Activated CD8-positive, alpha-beta memory T cell treated with anti-CD3 and anti-CD28 coated beads for 36 hours (primary cell): ENCODE measurements around the gene SLC24A4. TPM values are rescaled to one million over a fixed set of nuclear protein-coding genes. Genes with fewer than 3 reads are reported as not detected.
"Not testable (repeated sequence)": the region's sequence is repeated elsewhere in the genome, so short reads cannot be mapped to it uniquely, and the experiment has no call there.

Source experiments
- CTCF ChIA-PET: fragments of 350-600 bp; sonication (Branson Sonifier 250); formaldehyde crosslinking; loops from one replicate; lab custom pipeline; 2021; ENCODE audit warnings: antibody characterized with exemption; lab: Charles Lee
- POLR2A ChIA-PET: fragments of 350-600 bp; sonication (Branson Sonifier 250); formaldehyde crosslinking; loops from one replicate; lab custom pipeline; 2021; ENCODE audit warnings: antibody characterized with exemption; lab: Charles Lee
- total RNA-seq, 2 experiments: library from RNA; stranded (reverse); gene quantifications; one replicate each; pipeline ENCODE4 v1.2.3, GENCODE V29; 2021

The SLC24A4 gene
- total RNA-seq, 2 experiments from 2014 or later = not detected

DNA sequence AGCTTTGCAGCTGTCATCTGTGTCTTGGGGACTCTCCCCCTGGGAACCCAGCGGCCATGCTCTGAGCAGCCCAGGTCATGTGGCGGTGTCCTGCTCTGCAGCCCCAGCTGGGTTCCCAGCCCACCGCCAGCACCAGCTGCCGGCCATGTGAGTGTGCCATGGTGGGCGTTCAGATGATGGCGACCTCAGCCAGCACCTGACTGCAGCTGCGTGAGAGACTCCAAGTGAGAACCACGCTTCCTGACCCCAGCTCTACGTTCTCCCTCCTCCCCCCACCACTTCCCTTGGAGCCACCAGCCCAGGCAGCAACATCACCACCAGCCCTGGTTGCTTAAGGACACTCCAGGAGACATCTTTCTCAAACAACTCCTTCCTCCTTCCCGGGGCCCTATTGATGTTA lies 68.8 kb downstream of the SLC24A4 start:
- POLR2A ChIA-PET = no interaction called here
- CTCF ChIA-PET = no interaction called here

- CTCF ChIA-PET = no interaction called here
- POLR2A ChIA-PET = no interaction called here
Measured at GRCh38 chr14:92392711-92393110, 69.7 kb downstream of the SLC24A4 start.

DNA sequence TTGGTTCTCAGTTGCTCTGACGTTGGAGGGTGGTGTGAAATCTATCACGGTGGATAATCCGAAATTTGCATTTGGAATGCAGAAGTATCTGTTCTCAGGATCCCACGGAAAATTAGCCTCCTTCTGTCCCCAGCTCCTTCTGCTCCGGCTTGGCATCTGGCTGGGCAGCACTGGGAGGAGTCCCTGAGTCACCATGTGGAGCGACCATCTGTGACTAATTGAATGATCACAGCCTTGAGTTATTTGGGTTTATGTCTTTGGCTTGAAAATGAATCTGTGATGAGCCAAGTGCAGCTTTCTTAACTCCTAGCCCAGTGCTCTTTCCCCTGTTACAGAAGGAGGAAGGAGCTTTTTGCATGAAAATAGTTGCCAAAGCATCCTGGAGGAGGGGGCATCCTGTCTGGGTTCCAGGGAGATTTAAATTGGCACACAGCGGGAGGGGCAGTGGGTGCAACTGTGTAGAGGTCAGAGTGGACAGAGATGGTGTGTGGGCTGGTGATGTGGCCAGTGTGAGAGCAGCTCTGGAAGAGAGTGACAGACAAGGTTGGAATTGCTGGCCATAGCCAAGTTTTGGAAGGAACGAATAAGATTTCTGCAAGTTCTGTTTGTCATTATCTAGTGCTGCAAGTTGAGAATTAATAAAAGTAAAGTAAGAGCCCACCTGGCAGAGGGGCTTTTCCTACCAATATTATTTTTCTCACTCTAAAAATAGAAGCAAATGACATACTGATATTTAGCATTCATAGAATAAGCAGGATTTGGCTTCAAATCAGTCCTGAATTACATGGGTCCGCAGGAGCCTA lies 74.4 kb downstream of the SLC24A4 start:
- POLR2A ChIA-PET = no interaction called here
- CTCF ChIA-PET = no interaction called here

DNA sequence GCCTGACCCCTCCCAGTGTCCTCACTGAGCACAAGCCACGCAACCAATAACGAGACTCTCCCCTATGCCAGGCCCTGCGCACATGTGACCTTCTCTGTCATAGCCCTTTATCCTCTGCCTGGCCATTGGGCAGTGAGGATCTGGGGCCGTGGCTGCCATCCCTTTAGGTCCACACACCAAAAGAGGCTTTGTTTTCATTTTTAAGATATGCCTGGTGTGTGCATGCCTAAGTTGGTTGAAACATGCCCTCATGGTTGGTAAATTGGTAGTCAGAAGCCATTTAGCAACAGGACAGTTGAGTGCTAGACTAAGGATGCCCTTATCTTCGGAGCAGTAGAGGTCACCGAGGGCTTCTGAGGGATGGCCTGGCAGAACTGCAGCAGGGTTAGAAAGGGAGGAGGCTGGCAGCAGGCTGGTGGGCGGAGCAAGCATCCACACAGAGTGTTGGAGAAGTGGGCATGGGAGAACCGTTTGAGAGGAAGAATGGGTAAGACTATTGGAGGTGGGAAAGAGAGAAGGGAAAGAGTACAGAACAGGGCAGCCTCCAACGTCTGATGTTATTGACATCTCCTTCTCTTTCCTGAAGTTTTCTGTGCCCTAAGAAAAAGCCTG lies 75.1 kb downstream of the SLC24A4 start:
- ChIA-PET CTCF (no interaction called here), POLR2A (no interaction called here)

DNA sequence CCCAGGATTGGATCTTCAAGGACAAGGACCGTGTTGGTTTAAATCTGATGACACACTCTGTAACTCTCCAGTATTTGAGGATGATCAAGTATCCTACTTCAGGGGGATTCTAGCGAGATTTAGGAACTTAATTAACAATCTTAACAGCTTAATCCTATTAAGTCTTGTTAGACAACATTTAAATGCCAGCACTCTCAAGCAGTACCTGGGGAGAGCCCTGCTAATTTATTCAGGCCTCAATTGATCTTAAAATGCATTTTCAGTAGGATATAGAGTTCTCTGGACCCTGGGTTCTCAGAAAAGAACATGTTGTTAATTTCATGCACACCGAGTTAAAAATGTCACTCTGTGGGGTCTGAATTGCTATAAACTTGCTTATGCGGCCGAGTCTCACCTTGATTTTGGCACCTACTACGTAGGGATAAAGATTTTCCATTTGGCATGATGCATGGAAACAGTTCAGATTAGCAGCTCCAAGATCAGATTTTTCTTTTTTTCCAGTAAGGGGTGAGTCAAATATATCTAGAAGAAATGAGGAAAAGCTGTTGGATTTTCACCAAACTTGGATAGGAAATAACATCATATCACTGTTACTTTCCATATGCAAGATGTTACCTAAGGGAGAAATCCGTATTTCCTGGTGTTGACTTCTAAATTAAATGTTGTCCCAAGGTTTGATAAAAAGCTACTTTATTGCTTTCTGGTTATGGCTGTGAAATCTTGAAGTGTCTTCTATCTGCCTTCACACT lies 76.1 kb downstream of the SLC24A4 start:
- POLR2A ChIA-PET = no interaction called here
- CTCF ChIA-PET = no interaction called here

DNA sequence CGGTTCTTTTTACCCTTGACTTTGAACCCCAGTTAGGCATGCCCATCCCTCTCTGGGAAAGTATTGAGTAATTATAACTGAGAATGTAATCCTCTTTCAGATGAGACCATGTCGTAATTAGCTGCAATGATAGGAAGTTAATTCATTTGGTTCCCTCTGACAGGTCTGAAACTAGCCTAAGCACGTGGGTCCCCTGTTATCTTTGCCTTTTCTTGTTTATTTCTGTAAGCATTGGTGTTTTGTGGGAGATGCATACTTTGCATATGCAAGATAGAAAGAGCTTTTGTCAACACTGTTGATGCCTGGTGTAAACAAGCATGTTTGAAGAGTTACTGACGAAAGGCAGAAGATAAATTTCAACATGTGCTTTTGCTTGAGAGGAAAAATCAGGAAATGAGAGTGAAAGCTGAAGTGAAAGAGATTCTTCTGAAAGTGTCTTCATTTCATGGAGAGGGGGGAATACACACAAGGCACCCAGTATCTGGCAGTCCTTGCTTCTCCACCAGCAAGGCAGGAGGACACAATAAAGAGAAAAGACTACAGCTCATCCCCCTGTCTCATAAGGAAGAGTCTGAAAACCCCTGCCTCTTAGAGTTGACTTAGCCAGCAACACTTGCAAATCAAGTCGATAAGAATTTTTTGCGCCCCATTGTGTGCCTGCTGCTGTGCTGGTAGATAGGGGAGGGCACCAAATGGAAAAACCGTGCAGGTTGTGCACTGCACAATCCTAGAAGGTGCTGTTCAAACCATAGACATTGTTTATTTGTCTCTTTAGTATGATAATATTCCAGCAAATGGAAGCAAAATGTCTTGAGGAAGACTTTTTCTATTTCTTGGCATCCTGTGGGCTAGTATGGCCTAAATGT lies 77.8 kb downstream of the SLC24A4 start:
- CTCF ChIA-PET = no interaction called here
- POLR2A ChIA-PET = no interaction called here

- POLR2A ChIA-PET = no interaction called here
- CTCF ChIA-PET = no interaction called here
Measured at GRCh38 chr14:92401561-92401960, 78.6 kb downstream of the SLC24A4 start.

GRCh38 chr14:92402500-92402899 lies 79.5 kb downstream of the SLC24A4 start:
- POLR2A ChIA-PET, CTCF ChIA-PET: not testable (repeated sequence)

DNA sequence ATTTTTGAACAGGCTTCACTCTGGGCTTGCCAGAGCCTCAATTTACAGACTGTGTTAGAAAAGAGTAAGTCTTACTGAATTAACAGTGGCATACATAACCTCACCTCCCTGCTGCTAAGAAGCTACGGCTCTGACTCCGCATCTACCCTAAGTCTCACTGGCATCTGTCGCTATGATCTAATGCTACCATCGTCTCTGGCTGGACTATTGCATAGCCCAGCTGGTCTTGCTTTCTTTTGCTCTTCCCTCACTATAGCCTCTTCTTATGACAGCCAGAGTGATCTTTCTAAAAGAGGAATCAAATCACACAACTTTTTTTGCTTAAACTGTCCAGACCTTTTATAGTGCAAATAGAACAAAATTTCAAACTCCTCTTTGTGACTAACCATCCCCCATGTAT lies 81.1 kb downstream of the SLC24A4 start:
- ChIA-PET POLR2A (no interaction called here), CTCF (no interaction called here)

- POLR2A ChIA-PET = no interaction called here
- CTCF ChIA-PET = no interaction called here
Measured at GRCh38 chr14:92404421-92404820, 81.5 kb downstream of the SLC24A4 start.

- POLR2A ChIA-PET = no interaction called here
- CTCF ChIA-PET = no interaction called here
Measured at GRCh38 chr14:92404938-92405337, 82.0 kb downstream of the SLC24A4 start.

- ChIA-PET POLR2A (no interaction called here), CTCF (no interaction called here)
Measured at GRCh38 chr14:92407410-92407809, 84.4 kb downstream of the SLC24A4 start.

DNA sequence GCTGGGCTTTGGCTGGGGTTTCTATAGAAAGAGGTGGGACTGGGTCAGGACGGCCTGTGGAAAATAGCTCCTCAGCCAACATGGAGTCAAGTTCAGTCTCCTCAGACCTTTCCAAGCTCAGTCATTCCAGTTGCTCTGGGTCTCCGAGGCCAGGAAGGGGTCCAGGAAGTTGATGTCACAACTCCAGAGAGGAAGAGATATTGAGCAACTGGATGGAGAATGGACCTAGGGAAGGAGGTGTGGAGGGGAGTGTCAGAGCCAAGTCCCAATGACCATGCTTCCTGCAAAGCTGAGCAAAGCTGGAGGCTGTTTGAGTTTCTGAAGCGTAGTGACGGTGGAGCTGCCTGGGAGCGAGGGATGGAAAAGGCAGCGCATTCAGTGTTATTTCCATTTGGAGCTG lies 86.1 kb downstream of the SLC24A4 start:
- POLR2A ChIA-PET = no interaction called here
- CTCF ChIA-PET = no interaction called here

DNA sequence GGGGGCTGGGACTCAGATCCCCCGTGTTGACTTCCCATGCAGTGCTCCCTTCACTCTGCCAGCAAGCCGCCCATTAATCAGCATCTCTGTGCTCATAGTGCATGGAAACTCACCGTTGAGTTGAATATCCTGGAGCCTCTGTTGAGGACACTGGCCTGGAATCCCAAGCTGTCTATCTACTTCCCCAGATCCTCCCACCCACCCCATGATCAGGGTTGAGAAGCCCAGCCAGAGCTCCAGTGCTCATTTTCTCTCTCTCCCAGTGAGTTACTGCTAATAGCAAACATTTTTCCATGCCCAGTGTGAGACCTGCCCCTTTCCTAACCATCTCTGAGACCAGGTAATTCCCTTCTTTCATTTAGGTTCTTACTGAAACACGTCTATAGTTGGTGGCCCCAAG lies 88.2 kb downstream of the SLC24A4 start:
- ChIA-PET CTCF (no interaction called here), POLR2A (no interaction called here)

- CTCF ChIA-PET = no interaction called here
- POLR2A ChIA-PET = no interaction called here
Measured at GRCh38 chr14:92411941-92412340, 89.0 kb downstream of the SLC24A4 start.

DNA sequence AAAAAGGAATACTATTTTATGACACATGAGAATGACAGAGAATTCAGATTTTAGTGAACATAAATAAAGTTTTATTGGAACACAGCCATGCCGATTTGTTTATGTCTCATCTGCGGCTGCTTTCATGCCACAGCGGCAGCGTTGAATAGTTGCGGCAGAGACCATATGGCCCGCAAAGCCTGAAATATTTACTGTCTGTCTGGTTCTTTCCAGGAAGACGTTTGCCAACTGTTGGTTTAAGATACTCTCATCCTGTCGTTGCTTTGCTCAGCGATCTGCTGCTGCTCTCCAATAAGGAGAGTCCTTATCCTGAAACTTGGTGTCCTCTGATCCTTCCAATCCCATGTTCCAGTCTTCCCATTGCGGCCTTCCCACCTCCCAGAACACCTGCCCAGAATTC lies 89.9 kb downstream of the SLC24A4 start:
- CTCF ChIA-PET = interaction anchor here (0.5 kb wide), 1 partner anchor 245 kb away, joined by 4 read pairs; no protein-coding TSS in a partner anchor

GRCh38 chr14:92413379-92413778 lies 90.4 kb downstream of the SLC24A4 start:
- ChIA-PET POLR2A (no interaction called here), CTCF (interaction anchor here (0.5 kb wide), 1 partner anchor 246 kb away, joined by 4 read pairs; no protein-coding TSS in a partner anchor)

More for the DNA sequence above, 89.9 kb downstream of the SLC24A4 start:
- POLR2A ChIA-PET = no interaction called here

DNA sequence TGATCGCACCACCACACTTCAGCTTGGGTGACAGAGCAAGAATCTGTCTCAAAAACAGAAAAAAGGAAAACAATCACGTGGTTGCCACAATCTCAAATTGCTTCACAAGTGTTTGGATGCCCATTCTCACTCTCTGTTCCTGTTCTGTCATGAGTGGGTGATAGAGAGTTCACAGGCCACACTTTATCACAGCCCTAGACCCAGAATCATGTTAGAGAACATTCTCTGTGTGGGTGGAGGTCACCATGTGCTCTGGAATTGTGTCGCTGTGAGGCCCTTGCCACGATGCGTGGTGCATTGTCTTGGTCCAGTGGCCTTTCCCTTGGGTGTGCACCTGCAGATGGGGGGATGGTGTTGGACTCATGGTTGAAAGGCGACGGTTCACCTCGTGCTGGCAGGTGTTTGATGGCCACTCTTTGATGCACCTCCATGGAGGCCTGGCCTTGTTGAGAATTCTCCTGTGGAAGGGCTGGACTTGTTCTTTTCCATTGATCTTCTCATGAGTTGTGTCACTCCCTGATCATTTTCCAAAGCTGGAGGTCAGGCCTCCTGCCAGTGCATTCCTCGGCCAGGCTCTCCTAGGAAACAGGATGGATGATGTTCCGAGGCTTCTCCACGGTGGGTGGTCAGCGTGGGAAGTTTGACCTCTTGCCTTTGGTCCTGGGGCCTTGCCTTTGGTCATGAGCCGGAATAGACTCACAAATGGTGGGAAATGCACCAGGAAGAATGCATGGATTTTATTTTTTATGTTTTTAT lies 91.9 kb downstream of the SLC24A4 start:
- POLR2A ChIA-PET = interaction anchor here (0.7 kb wide), 1 partner anchor 96 kb away, joined by 3 read pairs; no protein-coding TSS in a partner anchor
- CTCF ChIA-PET = no interaction called here

DNA sequence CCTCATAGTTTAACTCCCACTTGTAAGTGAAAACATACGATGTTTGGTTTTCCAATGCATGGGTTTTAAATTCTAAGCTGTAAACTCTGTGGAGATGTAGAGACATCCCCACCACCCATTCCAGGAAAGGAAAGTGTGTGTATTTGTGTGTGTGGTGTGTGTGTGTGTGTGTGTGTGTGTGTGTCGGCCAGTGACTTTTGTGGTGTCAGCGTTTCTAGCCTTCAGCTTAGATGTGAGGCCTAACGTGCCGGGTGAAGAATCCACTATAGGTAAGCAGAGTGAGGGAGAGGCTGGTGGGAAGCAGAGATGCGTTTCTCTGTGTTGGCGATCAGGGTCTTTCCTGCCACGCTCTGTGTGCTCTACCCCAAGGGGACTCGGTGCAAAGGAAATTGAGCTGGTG lies 93.0 kb downstream of the SLC24A4 start:
- POLR2A ChIA-PET = no interaction called here
- CTCF ChIA-PET = interaction anchor here (1.8 kb wide), 1 partner anchor 21 kb away, joined by 4 read pairs; no protein-coding TSS in a partner anchor
